Measurements from ENCODE around the gene KAZALD1.

- no peak for TF ChIP-seq CTCF (IDR thresholded peaks at IDR 0.05; ENCODE audit: low read depth, low read length)
- TF ChIP-seq EZH2phosphoT487 (IDR thresholded peaks at IDR 0.05; ENCODE audit: low read depth), result no peak
Measured at GRCh38 chr10:101047961-101048892, 13.6 kb upstream of the KAZALD1 start.

All from OCI-LY3 (cell line).